Prostate gland (tissue), 2 donors: ENCODE results near the gene DRG2.

Experiments used
- CTCF ChIP-seq, 4 experiments: fragments of 200-600 bp in 2 of 4; fragments of 450-650 bp in 2 of 4; sonication (generic) in 2 of 4; IDR thresholded peaks; 1 replicate in 3 of 4; 2 replicates in 1 of 4; pipeline ENCODE4 v1.5.1; 2016 to 2019; ENCODE audit warnings: antibody characterized with exemption in 4 of 4, mild to moderate bottlenecking in 2 of 4, moderate library complexity in 2 of 4
- POLR2A ChIP-seq: fragments of 450-650 bp; IDR thresholded peaks from one replicate; pipeline ENCODE4 v1.6.1; 2016; ENCODE audit warnings: antibody characterized with exemption, mild to moderate bottlenecking
- POLR2AphosphoS5 ChIP-seq: sonication (generic); formaldehyde crosslinking; IDR thresholded peaks from one replicate; pipeline ENCODE4 v1.6.1; 2017; ENCODE audit warnings: antibody characterized with exemption

- TF ChIP-seq POLR2A (no peak), CTCF (IDR thresholded peaks at IDR 0.05) (no peak), POLR2AphosphoS5 (no peak)
These were observed 20.9 kb upstream of the DRG2 start for GRCh38 chr17:18066866-18067265.
